SJCRH30 (cell line): ENCODE measurements around the gene ANKRD10. TPM values are rescaled to one million over a fixed set of nuclear protein-coding genes. Genes with fewer than 3 reads are reported as not detected.
"Not testable (repeated sequence)": the region's sequence is repeated elsewhere in the genome, so short reads cannot be mapped to it uniquely, and the experiment has no call there.

Experiments
- DNase-seq, 2 experiments: peaks; one replicate each; pipeline ENCODE4 v3.0.0-alpha.2; 2015 to 2020
- H3K27ac ChIP-seq: fragments of 250-450 bp; sonication (Bioruptor Pico); 2 replicates; pipeline ENCODE4 v1.5.1; 2020; ENCODE audit warnings: mild to moderate bottlenecking, moderate library complexity
- H3K27me3 ChIP-seq: fragments of 250-450 bp; sonication (Bioruptor Pico); 2 replicates; pipeline ENCODE4 v1.5.1; 2020; ENCODE audit warnings: mild to moderate bottlenecking, moderate library complexity
- H3K36me3 ChIP-seq: fragments of 250-450 bp; sonication (Bioruptor Pico); 2 replicates; pipeline ENCODE4 v1.5.1; 2020; ENCODE audit warnings: mild to moderate bottlenecking, moderate library complexity
- H3K4me1 ChIP-seq: fragments of 250-450 bp; sonication (Bioruptor Pico); 2 replicates; pipeline ENCODE4 v1.5.1; 2020; ENCODE audit warnings: mild to moderate bottlenecking, moderate library complexity
- H3K4me3 ChIP-seq: fragments of 250-450 bp; sonication (Bioruptor Pico); 2 replicates; pipeline ENCODE4 v1.5.1; 2020; ENCODE audit warnings: mild to moderate bottlenecking, moderate library complexity
- H3K9me3 ChIP-seq: fragments of 250-450 bp; sonication (Bioruptor Pico); replicated peaks from 2 replicates; pipeline ENCODE4 v1.5.1; 2020; ENCODE audit warnings: mild to moderate bottlenecking, moderate library complexity
- total RNA-seq: library from RNA; depleted of rRNA; stranded (reverse); fragments of >200 nt; shearing (Covaris generic); gene quantifications from 2 replicates; pipeline ENCODE4 v1.2.3, GENCODE V29; 2014; rRNA removed

Gene ANKRD10
- 57.0 and 68.2 TPM in 2 replicates for total RNA-seq

GRCh38 chr13:110915057-110915873 lies at the start of gene ANKRD10:
ANKRD10 (minus strand) TSS chr13:110915069; CDS start chr13:110914934, 135 bp downstream.
- no peaks in the 10 kb centered on the region for H3K27me3 ChIP-seq
- peaks cover 16% of the 10 kb centered on the region; the same call in 1 of the 2 replicates for H3K4me1 ChIP-seq
- no peaks in the 10 kb centered on the region for H3K9me3 ChIP-seq
- H3K4me3 ChIP-seq: peak within 1 kb of the TSS; percentile 100
- peak within 1 kb of the TSS; percentile 98 for H3K27ac ChIP-seq
- DNase-seq: peak; percentile 99
- peaks cover 5% of the 10 kb centered on the region; the same call in 1 of the 2 replicates for H3K36me3 ChIP-seq

GRCh38 chr13:110964229-110965037 lies 49.6 kb upstream of the ANKRD10 start:
- H3K27me3 ChIP-seq: no peaks in the 10 kb centered on the region
- H3K4me3 ChIP-seq: no peak overlapping the region
- no peak for DNase-seq
- peaks cover 12% of the 10 kb centered on the region; the same call in 1 of the 2 replicates for H3K9me3 ChIP-seq
- H3K27ac ChIP-seq: no peak overlapping the region
- no peaks in the 10 kb centered on the region for H3K4me1 ChIP-seq
- H3K36me3 ChIP-seq: no peaks in the 10 kb centered on the region

- Histone ChIP-seq H3K4me3 (no peak overlapping the region), H3K27me3 (no peaks in the 10 kb centered on the region), H3K9me3 (peaks cover 12% of the 10 kb centered on the region; the same call in 1 of the 2 replicates), H3K4me1 (no peaks in the 10 kb centered on the region), H3K27ac (no peak overlapping the region), H3K36me3 (no peaks in the 10 kb centered on the region)
- DNase-seq: no peak
Measured at GRCh38 chr13:110963554-110963970, 48.7 kb upstream of the ANKRD10 start.

- no peak for DNase-seq
- no peaks in the 10 kb centered on the region for H3K4me1 ChIP-seq
- no peaks in the 10 kb centered on the region for H3K36me3 ChIP-seq
- H3K9me3 ChIP-seq: peaks cover 12% of the 10 kb centered on the region; the same call in 1 of the 2 replicates
- H3K27me3 ChIP-seq: no peaks in the 10 kb centered on the region
- no peak overlapping the region for H3K27ac ChIP-seq
- H3K4me3 ChIP-seq: no peak overlapping the region
Measured at GRCh38 chr13:110961959-110962358, 47.1 kb upstream of the ANKRD10 start.

GRCh38 chr13:110960204-110960603 lies 45.3 kb upstream of the ANKRD10 start:
- H3K4me1 ChIP-seq: no peaks in the 10 kb centered on the region
- H3K27ac ChIP-seq: no peak overlapping the region
- H3K27me3 ChIP-seq: no peaks in the 10 kb centered on the region
- no peak for DNase-seq
- no peak overlapping the region for H3K4me3 ChIP-seq
- 0 out of 2 replicates have a peak, but pooled peaks cover 3% of the 10 kb centered on the region for H3K9me3 ChIP-seq
- no peaks in the 10 kb centered on the region for H3K36me3 ChIP-seq

- DNase-seq: no peak
- Histone ChIP-seq H3K36me3 (no peaks in the 10 kb centered on the region), H3K27ac (no peak overlapping the region), H3K27me3 (no peaks in the 10 kb centered on the region), H3K9me3 (no peaks in the 10 kb centered on the region), H3K4me3 (no peak overlapping the region), H3K4me1 (no peaks in the 10 kb centered on the region)
Measured at GRCh38 chr13:110957931-110958330, 43.1 kb upstream of the ANKRD10 start.

- DNase-seq: no peak
- H3K27ac ChIP-seq: no peak overlapping the region
- no peaks in the 10 kb centered on the region for H3K9me3 ChIP-seq
- no peaks in the 10 kb centered on the region for H3K4me1 ChIP-seq
- H3K4me3 ChIP-seq: no peak overlapping the region
- H3K36me3 ChIP-seq: no peaks in the 10 kb centered on the region
- H3K27me3 ChIP-seq: no peaks in the 10 kb centered on the region
Measured at GRCh38 chr13:110957181-110957884, 42.5 kb upstream of the ANKRD10 start.

- H3K4me1 ChIP-seq, H3K9me3 ChIP-seq, H3K36me3 ChIP-seq, DNase-seq, H3K27ac ChIP-seq, H3K4me3 ChIP-seq, H3K27me3 ChIP-seq: not testable (repeated sequence)
Measured at GRCh38 chr13:110956216-110956615, 41.3 kb upstream of the ANKRD10 start.

GRCh38 chr13:110955608-110956007 lies 40.7 kb upstream of the ANKRD10 start:
- H3K9me3 ChIP-seq, DNase-seq, H3K27me3 ChIP-seq, H3K27ac ChIP-seq, H3K4me1 ChIP-seq, H3K4me3 ChIP-seq, H3K36me3 ChIP-seq: not testable (repeated sequence)

GRCh38 chr13:110955072-110955503 lies 40.2 kb upstream of the ANKRD10 start:
- not testable (repeated sequence) for H3K27me3 ChIP-seq, H3K9me3 ChIP-seq, H3K4me1 ChIP-seq, H3K27ac ChIP-seq, H3K36me3 ChIP-seq, H3K4me3 ChIP-seq
- DNase-seq: peak; percentile 65 to 73

- H3K27me3 ChIP-seq, DNase-seq, H3K27ac ChIP-seq, H3K4me1 ChIP-seq, H3K9me3 ChIP-seq, H3K36me3 ChIP-seq, H3K4me3 ChIP-seq: not testable (repeated sequence)
Measured at GRCh38 chr13:110954533-110954920, 39.7 kb upstream of the ANKRD10 start.

- no peaks in the 10 kb centered on the region for H3K4me1 ChIP-seq
- H3K36me3 ChIP-seq: no peaks in the 10 kb centered on the region
- H3K4me3 ChIP-seq: no peak overlapping the region
- H3K9me3 ChIP-seq: no peaks in the 10 kb centered on the region
- no peak for DNase-seq
- no peaks in the 10 kb centered on the region for H3K27me3 ChIP-seq
- H3K27ac ChIP-seq: no peak overlapping the region
Measured at GRCh38 chr13:110953833-110954532, 39.1 kb upstream of the ANKRD10 start.

- H3K27me3 ChIP-seq: no peaks in the 10 kb centered on the region
- no peak for DNase-seq
- H3K27ac ChIP-seq: no peak overlapping the region
- H3K4me3 ChIP-seq: no peak overlapping the region
- H3K4me1 ChIP-seq: no peaks in the 10 kb centered on the region
- H3K36me3 ChIP-seq: no peaks in the 10 kb centered on the region
- H3K9me3 ChIP-seq: no peaks in the 10 kb centered on the region
Measured at GRCh38 chr13:110953416-110953815, 38.5 kb upstream of the ANKRD10 start.

- H3K4me3 ChIP-seq, H3K9me3 ChIP-seq, DNase-seq, H3K4me1 ChIP-seq, H3K27me3 ChIP-seq, H3K36me3 ChIP-seq, H3K27ac ChIP-seq: not testable (repeated sequence)
Measured at GRCh38 chr13:110952135-110952534, 37.3 kb upstream of the ANKRD10 start.
